ENCODE measurements around the gene VEGFB. TPM values are rescaled to one million over a fixed set of nuclear protein-coding genes. Genes with fewer than 3 reads are reported as not detected.

The VEGFB gene
- total and polyA plus RNA-seq, 2 of the 8 experiments (the other 6 are each of a cell fraction or from before 2014, with no cell fraction given), result 9.3 to 49.6 TPM

- DNase-seq (ENCODE audit: low read depth in 1 of 2, low spot score in 2 of 2) (no peak), FAIRE-seq (no peak)
- Histone ChIP-seq H3K79me2 (ENCODE audit: control insufficient read depth in 1 of 2, insufficient read depth in 2 of 2, low read length in 2 of 2) (no peaks in the 10 kb centered on the region), H2BK15ac (ENCODE audit: low read length) (no peak overlapping the region), H4K20me1 (replicated peaks in 1 of 2; ENCODE audit: control insufficient read depth in 1 of 2, insufficient read depth in 2 of 2, low read length in 2 of 2) (no peaks in the 10 kb centered on the region), H3K4me2 (ENCODE audit: insufficient read depth in 1 of 2, low read depth in 2 of 2, low read length in 2 of 2) (no peak overlapping the region), H3K79me1 (ENCODE audit: low read depth, low read length) (no peaks in the 10 kb centered on the region; the same call in 1 of the 2 replicates), H3K27me3 (replicated peaks in 1 of 4; ENCODE audit: control insufficient read depth in 3 of 4, extremely low read depth in 1 of 4, insufficient read depth in 3 of 4, low read length in 3 of 4) (no peaks in the 10 kb centered on the region), H3K56ac (replicated peaks; ENCODE audit: insufficient read length, low read depth, low read length) (no peak overlapping the region), H3K9ac (replicated peaks in 1 of 4; ENCODE audit: extremely low read depth in 1 of 4, low read depth in 3 of 4, low read length in 3 of 4) (no peak overlapping the region), H4K91ac (replicated peaks; ENCODE audit: insufficient read length, low read length) (no peak overlapping the region), H2BK12ac (ENCODE audit: low read depth, low read length) (no peak overlapping the region), H4K8ac (ENCODE audit: extremely low read depth, insufficient read depth, low read length) (no peak overlapping the region), H3K36me3 (ENCODE audit: control insufficient read depth in 2 of 4, insufficient read depth in 4 of 4, low read length in 3 of 4) (no peaks in the 10 kb centered on the region; a peak in 1 of 8 replicates), H2BK120ac (replicated peaks; ENCODE audit: low read depth, low read length) (no peak overlapping the region), H3K4me1 (replicated peaks in 1 of 4; ENCODE audit: control insufficient read depth in 3 of 4, insufficient read depth in 4 of 4, low read length in 3 of 4) (peaks cover 0 to 5% (median under 1%) of the 10 kb centered on the region in 4 experiments; a peak in 1 of 7 replicates), H2AFZ (ENCODE audit: low read length) (no peak overlapping the region), H3K27ac (ENCODE audit: low read depth, low read length) (no peak overlapping the region), H4K5ac (ENCODE audit: insufficient read length, low read depth, low read length) (no peak overlapping the region), H3K4me3 (ENCODE audit: extremely low read depth in 1 of 4, insufficient read depth in 2 of 4, low read depth in 3 of 4, low read length in 4 of 4) (no peak overlapping the region), H2BK5ac (ENCODE audit: low read depth, low read length) (no peak overlapping the region), H3K23me2 (ENCODE audit: low read depth, low read length) (no peaks in the 10 kb centered on the region), H2BK20ac (ENCODE audit: low read length) (no peak overlapping the region), H3K23ac (ENCODE audit: insufficient read length) (no peak overlapping the region), H3K18ac (ENCODE audit: extremely low read depth, low read length) (no peak overlapping the region), H3K14ac (ENCODE audit: insufficient read length) (no peak overlapping the region), H3K9me3 (ENCODE audit: insufficient read depth in 2 of 2, low read depth in 1 of 2, low read length in 1 of 2) (no peaks in the 10 kb centered on the region), H2AK5ac (ENCODE audit: low read depth, low read length) (no peak overlapping the region), H3K4ac (replicated peaks; ENCODE audit: insufficient read length, low read depth, low read length) (no peak overlapping the region)
- POLR2A ChIA-PET (ENCODE audit: partially characterized antibody), result interaction anchor here (0.6 to 9.5 kb wide), 6 partner anchors 9 to 33 kb away, joined by 3 to 79 read pairs (median 4); partner anchors contain the start of gene PLCB3
- WGBS, 2 experiments (ENCODE audit: extremely low coverage in 1 of 2, insufficient coverage in 1 of 2, insufficient read length in 1 of 2, insufficient replicate concordance in 2 of 2, low coverage in 1 of 2, low lambda C conversion rate in 2 of 2, missing lambda C conversion rate in 1 of 2), result 94% methylated on average over 8 of the region's 8 CpGs; no CpG with 5 or more reads in 1 of the 2 experiments
- CTCF ChIA-PET (ENCODE audit: partially characterized antibody), result interaction anchor here (0.7 to 13.7 kb wide), 9 partner anchors 9 to 78 kb away, joined by 3 to 168 read pairs (median 5); partner anchors contain the start of genes CATSPERZ, ESRRA and FERMT3
- TF ChIP-seq SP4 (IDR thresholded peaks at IDR 0.05; ENCODE audit: low read length) (no peak), BRCA1 (IDR thresholded peaks at IDR 0.05; ENCODE audit: low read depth, low read length) (no peak), POLR2AphosphoS5 (IDR thresholded peaks at IDR 0.05; ENCODE audit: low read depth, low read length) (no peak), RNF2 (IDR thresholded peaks at IDR 0.05; ENCODE audit: borderline replicate concordance, low read depth, low read length, missing control alignments, poor library complexity, severe bottlenecking) (no peak), BACH1 (IDR thresholded peaks at IDR 0.05; ENCODE audit: low read length) (no peak)
Observed at GRCh38 chr11:64278576-64279190, 44.3 kb downstream of the VEGFB start.

Measured in H1 (cell line).